HG03095 (cell line): ENCODE results near the gene SIRPA.

ENCODE experiments used
- ATAC-seq: cut with Tn5 transposase; IDR thresholded peaks from one replicate; pipeline ENCODE4 v1.9.1; 2021; ENCODE audit warnings: moderate library complexity; ENCODE audit not compliant: unreplicated experiment

Gene SIRPA

DNA sequence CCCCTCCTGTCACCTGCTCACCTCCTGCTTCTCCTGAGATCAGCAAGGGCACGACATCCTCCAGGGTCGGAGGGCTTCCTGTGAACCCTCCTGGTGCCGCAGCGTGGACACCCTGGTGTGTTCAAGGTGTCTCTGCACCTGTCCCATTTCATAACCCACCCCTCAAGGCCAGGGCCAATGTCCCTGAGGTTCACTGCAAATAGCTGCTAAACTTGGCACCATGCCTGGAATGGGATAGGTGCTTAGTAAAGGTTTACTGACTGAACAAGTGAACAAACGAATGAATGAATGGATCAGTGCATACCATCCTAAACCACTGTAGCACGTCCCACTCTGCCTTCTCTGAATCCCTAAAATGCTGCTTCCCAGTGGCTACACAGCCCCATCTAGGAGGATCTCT lies 35.0 kb downstream of the SIRPA start:
- ATAC-seq, result no peak

- ATAC-seq, result no peak
Observed at GRCh38 chr20:1931830-1932229, 36.6 kb downstream of the SIRPA start.

DNA sequence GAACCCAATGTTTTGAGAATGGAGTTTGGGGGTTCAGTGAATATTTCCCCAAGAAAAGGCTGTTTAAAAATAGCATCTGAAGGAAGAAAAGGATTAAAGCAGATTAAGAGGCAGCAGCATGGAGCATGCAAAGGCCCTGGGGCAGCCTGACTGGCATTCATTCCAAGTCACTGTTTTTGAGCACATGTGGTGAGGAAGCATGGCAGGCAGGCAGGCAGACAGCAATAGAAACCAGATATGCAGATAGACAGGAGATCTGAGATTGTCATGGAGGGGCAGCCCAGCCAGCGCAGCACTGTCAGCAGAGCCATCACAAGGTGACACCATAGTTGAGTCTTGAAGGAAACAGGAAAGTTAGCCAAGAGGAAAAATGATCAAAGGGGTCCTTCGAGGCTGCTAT lies 37.8 kb downstream of the SIRPA start:
- no peak for ATAC-seq

DNA sequence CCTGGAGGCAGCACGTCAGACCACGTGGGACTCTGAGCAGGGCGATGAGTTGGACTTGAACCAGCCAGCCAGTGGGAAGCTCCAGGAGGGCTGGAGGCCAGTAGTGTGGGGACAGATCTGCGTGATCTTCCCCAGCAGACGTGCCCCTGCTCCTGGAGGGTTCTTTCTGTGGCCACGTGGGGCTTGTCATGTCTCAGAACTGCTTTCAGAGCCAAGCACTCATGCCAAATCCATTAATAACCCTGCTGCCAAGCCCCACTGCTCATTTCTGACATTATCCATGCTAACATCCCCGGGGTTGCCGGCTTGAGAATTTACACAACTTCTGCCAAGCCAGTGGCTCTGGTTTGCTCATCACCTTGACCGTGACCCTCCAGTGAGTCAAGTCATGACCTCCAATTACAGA lies 38.3 kb downstream of the SIRPA start:
- ATAC-seq, result no peak

DNA sequence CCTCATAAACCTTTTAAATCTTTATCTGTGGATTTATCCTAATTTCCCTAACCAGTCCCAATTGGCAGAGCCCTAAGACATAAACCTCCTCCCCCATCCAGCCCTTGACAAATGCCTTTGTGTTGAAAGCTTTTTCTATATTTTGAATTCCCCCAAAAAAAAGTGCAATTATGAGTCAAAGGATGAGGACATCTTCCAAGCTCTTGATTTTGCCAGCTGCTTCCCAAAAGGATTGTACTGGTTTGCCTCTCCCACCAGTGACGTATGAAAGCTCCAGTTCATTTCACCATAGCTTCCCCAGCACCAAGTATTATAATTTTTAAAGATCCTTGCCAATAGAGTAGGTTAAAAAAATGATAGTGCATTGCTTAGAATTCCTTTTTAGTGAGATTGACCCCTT lies 38.9 kb downstream of the SIRPA start:
- no peak for ATAC-seq

DNA sequence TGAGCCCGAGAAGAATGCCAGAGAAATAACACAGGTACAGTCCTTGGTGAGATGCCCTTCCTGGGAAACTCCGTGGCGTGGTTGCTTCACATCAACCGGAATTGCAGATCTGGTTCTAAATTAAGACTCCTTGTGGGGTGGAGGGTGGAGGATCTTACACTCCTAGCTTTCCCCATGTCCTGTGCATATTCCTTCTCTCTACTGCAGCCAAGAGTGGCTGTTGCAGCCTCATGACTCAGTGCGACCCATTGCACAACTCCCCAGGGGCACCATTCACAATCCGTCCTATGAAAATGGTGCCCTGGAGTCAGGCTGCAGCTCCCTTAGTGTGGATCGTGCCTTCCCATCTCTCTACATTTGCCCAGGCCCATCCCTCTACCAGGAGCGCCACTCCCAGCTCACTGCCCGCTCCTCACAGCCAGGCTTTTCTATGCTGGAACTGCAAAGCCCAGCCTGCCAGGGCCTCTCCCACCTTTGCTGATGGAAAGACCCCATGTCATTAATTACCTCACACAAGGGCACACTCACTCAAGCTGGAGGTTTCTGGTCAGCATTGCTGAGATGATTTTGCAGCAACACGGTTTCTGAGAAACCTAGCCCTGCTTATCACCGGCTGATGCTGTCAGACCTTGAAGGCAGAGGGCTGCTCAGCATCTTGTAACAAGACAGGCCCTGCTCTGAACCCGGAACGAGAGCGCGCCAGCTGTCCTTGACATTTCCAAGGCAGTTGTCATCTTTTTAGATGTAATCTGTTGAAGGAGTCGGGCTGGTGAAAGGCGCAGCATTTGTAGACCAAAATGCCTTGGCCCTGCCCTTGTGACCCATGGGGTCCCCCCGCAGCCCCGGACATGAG lies 39.7 kb downstream of the SIRPA start:
- no peak for ATAC-seq

GRCh38 chr20:1935696-1936366 lies 40.6 kb downstream of the SIRPA start:
- ATAC-seq, result no peak

DNA sequence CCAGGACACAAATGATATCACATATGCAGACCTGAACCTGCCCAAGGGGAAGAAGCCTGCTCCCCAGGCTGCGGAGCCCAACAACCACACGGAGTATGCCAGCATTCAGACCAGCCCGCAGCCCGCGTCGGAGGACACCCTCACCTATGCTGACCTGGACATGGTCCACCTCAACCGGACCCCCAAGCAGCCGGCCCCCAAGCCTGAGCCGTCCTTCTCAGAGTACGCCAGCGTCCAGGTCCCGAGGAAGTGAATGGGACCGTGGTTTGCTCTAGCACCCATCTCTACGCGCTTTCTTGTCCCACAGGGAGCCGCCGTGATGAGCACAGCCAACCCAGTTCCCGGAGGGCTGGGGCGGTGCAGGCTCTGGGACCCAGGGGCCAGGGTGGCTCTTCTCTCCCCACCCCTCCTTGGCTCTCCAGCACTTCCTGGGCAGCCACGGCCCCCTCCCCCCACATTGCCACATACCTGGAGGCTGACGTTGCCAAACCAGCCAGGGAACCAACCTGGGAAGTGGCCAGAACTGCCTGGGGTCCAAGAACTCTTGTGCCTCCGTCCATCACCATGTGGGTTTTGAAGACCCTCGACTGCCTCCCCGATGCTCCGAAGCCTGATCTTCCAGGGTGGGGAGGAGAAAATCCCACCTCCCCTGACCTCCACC lies 42.2 kb downstream of the SIRPA start:
- ATAC-seq, result no peak

DNA sequence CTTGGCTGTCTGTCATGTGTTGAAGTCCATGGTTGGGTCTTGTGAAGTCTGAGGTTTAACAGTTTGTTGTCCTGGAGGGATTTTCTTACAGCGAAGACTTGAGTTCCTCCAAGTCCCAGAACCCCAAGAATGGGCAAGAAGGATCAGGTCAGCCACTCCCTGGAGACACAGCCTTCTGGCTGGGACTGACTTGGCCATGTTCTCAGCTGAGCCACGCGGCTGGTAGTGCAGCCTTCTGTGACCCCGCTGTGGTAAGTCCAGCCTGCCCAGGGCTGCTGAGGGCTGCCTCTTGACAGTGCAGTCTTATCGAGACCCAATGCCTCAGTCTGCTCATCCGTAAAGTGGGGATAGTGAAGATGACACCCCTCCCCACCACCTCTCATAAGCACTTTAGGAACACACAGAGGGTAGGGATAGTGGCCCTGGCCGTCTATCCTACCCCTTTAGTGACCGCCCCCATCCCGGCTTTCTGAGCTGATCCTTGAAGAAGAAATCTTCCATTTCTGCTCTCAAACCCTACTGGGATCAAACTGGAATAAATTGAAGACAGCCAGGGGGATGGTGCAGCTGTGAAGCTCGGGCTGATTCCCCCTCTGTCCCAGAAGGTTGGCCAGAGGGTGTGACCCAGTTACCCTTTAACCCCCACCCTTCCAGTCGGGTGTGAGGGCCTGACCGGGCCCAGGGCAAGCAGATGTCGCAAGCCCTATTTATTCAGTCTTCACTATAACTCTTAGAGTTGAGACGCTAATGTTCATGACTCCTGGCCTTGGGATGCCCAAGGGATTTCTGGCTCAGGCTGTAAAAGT lies 43.5 kb downstream of the SIRPA start:
- no peak for ATAC-seq

DNA sequence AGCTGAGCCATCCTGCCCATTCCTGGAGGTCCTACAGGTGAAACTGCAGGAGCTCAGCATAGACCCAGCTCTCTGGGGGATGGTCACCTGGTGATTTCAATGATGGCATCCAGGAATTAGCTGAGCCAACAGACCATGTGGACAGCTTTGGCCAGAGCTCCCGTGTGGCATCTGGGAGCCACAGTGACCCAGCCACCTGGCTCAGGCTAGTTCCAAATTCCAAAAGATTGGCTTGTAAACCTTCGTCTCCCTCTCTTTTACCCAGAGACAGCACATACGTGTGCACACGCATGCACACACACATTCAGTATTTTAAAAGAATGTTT lies 44.0 kb downstream of the SIRPA start:
- no peak for ATAC-seq

DNA sequence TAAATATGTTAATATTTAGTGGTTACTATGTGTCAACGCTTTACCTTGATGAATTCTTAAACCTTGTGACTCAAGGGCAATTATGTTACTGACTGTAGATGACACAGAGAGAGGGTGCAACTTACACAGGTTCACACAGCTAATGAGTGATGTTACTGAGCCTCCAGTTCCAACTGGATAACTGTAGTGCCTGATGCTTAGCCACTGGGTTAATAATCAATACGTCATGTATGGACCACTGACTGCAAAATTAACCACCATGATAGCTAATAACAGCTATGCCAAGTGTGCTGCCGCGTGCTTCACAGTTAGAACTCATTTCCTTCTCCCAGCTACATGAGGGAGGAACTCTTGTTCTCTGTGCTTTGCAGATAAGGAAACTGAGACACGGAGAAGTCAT lies 45.4 kb downstream of the SIRPA start:
- ATAC-seq, result no peak

- ATAC-seq, result no peak
Observed at GRCh38 chr20:1941226-1941625, 46.0 kb downstream of the SIRPA start.

DNA sequence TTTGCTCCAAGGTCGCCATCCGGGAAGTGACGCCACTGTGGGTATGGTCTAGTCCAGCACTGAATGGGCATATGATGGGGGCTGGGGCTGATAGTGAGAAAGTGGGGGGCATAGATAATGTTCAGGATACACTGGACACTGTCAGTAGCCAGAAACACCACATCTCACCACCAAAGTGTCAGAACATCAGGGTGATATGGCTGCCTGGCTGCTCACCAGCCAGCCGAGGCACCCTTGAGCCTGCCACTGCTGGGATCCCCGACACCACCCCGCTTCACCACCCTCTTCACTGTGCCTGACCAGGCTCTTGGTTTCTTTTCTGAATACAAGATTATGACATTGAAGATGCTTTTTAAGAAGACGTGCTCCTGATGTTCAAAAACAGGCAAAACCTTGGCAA lies 46.9 kb downstream of the SIRPA start:
- ATAC-seq, result no peak

DNA sequence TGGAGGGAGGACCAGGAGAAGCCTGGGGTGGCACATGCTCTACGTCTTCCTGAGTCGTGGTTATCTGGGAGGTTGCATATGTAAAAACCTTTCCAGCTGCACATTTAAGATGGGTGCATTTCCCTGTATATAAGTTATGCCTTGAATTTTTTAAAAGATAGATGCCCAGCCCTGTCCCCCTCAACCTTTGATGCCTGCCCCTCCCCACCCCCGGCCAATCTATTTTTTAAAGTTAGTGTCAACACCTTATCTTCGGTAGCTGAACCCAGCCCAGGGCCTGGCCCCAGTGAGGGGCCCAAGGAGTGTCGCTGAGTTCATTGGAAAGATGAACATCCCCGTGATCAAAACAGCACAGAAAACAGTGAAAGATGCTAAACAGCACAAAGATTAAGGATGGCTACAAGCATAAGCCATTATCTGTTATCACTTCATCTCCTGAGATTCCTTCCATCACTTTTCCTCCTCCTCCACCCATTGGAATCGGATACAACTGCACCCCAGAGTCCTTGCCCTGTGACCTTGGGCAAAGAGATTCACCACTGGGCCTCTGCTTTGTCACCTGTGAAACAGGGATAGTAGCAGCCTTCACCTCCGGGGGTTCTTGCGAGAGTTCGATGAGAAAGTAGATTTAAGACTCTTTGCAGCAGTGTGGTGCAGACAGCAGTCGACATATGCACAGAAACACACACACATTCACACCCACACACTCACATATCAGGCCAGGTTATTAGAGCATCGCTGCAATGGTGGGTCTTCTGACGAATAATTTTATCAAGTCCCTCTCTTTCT lies 47.5 kb downstream of the SIRPA start:
- no peak for ATAC-seq

DNA sequence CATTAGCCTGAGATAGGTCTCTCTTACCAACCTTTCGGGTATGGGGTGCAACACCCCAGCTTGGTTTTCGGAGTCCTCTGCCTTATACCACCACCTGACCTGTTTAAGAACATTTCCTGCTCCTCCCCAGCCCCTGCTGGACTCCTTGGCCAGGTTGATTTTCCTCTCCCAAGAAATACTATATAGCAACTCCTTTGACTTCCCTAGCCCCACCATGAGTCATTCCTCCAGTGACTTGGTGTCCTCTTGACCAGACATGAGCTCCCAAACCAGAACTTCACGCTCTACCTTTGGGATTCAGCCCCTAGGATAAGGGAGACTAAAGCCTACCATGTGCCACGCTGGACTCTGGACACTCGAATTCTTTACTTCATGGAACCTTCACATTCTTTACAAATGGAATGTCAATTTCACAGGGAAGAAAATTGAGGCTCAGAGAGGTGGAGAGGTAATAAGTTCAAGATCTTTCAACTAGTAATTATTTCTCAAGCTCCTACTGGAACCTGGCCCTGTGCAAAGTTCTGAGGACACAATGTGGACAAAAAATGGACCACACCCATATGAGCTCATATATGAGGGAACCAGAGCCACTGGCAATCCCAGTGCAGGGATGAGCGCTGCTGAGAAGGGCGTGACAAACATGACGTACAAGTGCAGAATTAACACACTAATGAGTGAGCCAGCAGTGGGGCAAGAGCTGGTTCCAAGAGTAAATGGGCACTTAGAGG lies 48.2 kb downstream of the SIRPA start:
- ATAC-seq, result no peak

DNA sequence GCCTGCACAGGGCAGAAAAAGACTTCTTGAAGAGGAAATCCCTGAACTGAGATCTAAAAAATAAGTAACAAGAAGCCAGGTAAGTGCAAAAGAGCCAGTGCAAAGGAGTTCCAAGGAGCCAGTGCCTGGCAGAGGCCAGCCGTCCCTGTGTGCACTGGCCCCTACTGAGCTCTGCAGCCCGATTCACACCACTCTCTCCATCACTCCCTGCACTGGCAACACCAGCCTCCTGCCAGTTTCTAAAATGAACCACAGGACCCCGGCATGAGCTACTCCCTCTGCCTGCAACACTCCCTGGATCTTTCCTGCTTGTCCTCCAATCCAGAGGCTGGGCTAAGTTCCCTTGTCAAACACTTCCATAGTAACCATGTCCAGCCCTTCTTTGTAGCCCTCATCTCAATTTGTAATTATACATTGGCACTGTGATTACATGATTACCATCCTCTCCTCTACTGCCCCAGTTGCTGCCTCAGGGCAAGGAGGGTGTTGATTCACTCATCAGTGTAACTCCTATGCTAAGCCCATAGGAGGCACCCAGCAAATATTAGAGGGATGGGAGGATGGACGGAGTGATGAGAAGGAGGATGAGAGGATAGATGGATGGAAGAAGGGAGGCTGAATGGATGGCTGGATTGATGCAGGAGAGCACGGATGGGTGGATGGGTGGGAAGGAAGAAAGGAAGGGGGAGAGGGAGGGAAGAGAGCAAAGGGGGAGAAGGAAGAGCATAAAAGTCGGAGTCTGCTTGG lies 49.3 kb downstream of the SIRPA start:
- ATAC-seq, result no peak

GRCh38 chr20:1945134-1945618 lies 50.0 kb downstream of the SIRPA start:
- ATAC-seq, result no peak

GRCh38 chr20:1945660-1946059 lies 50.5 kb downstream of the SIRPA start:
- no peak for ATAC-seq

- no peak for ATAC-seq
Observed at GRCh38 chr20:1946442-1946761, 51.2 kb downstream of the SIRPA start.
